Measurements from ENCODE around the gene LACTBL1.
"Not testable (repeated sequence)": the region's sequence is repeated elsewhere in the genome, so short reads cannot be mapped to it uniquely, and the experiment has no call there.

The LACTBL1 gene

DNA sequence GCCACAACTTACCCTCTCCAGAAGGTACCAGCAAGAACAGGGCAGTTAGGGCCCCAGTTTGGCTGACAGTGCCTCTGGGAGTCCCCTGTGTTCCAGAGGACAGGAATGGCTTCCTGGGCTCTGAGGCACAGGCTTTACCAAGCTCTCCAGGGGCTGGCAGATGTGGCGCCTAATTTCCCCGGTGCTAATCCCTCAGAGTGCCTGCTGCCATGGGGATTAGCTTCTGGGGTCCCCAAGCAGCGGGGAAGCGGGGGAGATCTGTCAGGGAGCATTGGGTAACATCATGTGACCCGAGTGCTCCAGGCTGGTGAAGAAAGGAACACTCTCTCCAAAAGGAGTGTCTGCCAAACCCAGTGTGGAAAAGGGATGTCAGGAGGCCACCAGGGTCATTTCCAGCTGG, at the start of gene LACTBL1:
TSS of gene LACTBL1 (minus strand) at position 107 of the 400 bp plus-strand sequence. CDS start 550 bp downstream, outside the sequence.
- no peak for DNase-seq (ENCODE audit: low read depth)

- no peak for DNase-seq (ENCODE audit: low read depth)
Measured at GRCh38 chr1:23021834-23022233, 49.2 kb upstream of the LACTBL1 start.

DNA sequence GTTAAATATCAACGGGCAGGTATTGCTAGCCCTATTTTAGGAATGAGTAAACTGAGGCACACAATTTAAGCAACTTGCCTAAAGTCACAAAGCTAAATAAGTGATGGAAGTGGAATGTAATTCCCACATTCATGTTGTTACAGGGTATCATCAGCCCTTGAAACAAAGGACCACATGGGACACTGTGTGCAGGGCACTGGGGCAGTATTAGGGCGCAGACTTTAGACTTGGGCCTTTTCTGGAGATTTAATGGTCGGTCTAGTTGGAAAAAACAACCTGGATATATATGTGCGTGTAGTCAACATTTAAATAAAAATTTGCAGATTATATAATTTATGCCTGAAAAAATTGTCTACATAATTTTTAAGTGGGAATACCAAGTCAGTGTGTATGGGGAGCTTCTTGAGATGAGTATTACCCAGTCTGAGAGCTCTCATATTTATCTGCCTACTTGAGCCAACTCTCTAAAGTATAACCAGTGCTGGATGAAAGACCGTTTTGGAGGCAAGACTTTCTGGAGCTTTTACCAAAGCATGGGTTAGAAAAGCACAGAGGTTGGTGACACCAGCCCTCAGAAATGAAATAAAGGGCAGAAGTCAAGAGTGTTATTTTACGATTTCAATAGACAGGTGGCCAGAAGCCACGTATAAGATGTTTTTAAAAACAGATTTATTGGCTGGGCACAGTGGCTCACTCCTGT, 48.2 kb upstream of the LACTBL1 start:
- no peak for DNase-seq (ENCODE audit: low read depth)

DNA sequence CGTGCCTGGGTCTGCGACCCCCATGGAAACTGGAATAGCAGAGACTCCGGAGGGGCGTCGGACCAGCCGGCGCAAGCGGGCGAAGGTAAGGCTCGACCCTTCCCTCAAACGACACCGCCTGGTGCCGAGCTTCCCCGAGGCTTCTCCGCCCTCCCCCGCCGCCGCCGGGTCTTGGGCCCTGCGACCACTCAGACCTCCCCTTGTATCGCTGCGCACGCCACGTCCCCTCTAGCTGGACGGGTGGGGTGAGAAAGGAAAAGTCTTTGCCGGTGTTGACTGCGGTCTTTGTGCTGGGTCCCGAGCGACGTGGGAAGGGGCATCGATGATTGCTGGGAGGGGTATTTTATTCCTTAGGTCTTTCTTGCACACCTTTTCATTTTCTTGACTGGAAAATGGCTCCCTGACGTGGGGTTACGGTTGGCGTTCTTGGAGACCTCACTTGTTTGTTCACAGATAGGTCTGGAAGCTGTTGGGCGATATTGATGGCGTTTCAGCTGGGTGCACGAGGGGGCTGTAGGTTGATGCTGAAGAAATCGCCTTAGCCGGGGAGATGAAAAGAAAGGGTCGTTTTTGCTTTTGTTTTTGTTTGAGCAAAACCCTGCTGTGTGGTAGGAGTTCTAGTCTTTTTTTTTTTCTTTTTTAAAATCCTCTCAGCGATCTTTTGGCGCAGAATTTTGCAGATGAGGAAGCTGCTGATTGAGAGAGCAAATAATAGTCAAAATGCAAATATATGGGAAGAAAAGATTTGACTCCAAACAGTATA, 47.4 kb upstream of the LACTBL1 start:
- DNase-seq (ENCODE audit: low read depth), result peak; percentile 11

- DNase-seq (ENCODE audit: low read depth), result peak; percentile 94
Measured at GRCh38 chr1:23019094-23019862, 46.6 kb upstream of the LACTBL1 start, which contains the start of gene KDM1A. Gene KDM1A, plus strand, starts transcription at chr1:23019468. Its CDS starts 129 bp downstream, at chr1:23019597.

DNA sequence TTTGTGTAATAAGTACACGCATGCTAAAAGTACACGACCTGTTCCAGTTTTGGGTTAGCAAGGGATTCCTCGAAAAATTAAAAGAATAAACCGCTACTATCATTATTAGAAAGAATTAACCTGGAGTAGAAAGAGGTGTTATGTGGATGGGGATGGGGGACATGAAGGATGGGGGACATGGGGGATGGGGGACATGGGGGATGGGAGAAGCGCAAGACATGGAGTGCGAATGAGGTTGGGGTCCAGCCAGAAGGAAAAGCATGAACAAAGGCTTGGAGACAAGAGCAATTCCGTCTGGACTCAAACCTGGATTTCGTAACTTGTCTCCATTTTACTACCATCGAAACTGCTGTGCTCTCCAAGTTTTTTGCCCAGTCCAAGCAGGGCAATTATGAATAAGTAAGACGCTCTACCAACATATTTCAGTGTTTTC, 46.0 kb upstream of the LACTBL1 start:
- no peak for DNase-seq (ENCODE audit: low read depth)

DNA sequence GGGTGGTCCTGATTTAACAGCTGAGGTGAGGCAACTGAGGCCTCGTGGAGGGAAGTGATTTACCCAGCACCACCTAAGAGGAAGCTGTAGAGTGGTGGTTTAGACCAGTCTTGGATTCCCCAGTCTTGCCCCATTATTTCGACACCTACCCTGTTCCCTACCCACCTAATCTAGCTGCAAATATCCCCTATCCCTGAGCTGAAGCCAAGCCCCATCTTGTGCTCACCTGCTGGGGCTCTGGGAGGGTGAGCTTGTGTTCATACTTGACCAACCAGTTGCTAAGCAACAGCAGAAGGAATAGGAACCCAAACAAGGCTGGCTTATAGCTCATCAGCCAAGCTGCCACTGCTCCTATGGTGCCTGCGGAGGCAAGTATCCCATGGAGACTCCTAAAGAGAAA, 41.0 kb upstream of the LACTBL1 start:
- no peak for DNase-seq (ENCODE audit: low read depth)

DNA sequence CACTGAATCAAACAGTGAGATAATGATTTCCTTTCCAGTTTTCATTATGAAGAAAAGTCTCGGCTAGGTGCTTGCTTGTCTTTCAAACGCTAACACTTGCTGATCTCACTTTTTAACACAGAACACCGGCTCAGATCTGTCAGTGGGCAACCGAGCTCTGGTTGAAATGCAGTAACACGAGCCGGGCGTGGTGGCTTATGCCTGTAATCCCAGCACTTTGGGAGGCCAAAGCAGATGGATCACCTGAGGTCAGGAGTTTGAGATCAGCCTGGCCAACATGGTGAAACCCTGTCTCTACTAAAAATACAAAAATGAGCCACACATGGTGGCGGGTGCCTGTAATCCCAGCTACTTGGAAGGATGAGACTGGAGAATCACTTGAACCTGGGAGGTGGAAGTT, 37.4 kb upstream of the LACTBL1 start:
- DNase-seq (ENCODE audit: low read depth), result not testable (repeated sequence)

- DNase-seq (ENCODE audit: low read depth), result no peak
Measured at GRCh38 chr1:23008901-23009300, 36.2 kb upstream of the LACTBL1 start.

DNA sequence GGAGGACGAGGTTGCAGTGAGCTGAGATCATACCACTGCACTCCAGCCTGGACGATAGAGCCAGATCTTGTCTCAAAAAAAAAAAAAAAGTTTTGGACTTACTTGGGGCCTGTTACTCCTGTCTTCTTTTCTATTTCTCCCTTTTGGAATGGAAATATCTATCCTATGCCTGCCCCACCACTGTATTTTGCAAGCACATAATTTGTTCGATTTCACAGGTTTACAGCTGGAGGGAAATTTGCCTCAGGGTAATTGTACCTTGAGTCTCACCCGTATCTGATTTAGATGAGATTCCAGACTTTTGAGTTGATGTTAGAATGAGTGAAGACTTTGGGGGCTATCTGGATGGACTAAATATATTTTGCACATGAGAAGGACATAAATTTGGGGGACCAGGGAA, 34.4 kb upstream of the LACTBL1 start:
- no peak for DNase-seq (ENCODE audit: low read depth)

DNA sequence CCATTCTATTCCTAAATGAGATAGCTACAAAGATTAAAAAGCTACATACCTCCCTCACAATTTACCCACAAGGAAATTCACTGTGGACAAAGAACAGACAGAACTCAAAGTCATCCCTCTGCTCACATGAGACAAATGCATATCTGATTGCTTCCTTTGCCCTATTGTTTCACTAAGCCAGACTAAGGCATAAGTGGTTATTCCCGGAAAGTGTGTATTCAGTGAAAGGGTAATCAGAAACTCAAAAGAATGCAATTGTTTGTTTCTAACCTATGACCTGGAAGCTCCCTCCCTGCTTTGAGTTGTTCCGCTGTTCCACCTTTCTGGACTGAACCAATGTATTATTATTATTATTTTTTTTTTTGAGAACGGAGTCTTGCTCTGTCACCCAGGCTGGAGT, 32.1 kb upstream of the LACTBL1 start:
- DNase-seq (ENCODE audit: low read depth), result not testable (repeated sequence)

DNA sequence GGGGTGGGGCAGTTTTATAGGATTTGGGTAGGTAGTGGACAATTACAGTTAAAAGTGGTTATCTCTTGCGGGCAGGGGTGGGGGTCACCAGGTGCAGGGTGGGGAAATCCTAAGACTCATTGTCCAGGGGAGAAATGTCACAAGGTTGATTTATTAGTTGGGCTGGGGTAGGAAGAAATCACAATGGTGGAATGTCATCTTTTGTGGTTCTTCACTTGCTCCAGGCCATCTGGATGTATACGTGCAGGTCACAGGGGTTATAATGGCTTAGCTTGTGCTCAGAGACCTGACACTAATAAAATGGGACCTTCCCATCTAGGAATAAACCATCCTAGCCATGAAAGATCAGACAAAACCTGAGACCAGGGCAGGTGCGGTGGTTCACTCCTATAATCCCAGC, 31.4 kb upstream of the LACTBL1 start:
- no peak for DNase-seq (ENCODE audit: low read depth)

GRCh38 chr1:23002218-23002617, 29.6 kb upstream of the LACTBL1 start:
- not testable (repeated sequence) for DNase-seq (ENCODE audit: low read depth)

GRCh38 chr1:23000133-23000532, 27.5 kb upstream of the LACTBL1 start:
- DNase-seq (ENCODE audit: low read depth), result not testable (repeated sequence)

- not testable (repeated sequence) for DNase-seq (ENCODE audit: low read depth)
Measured at GRCh38 chr1:22997528-22997927, 24.9 kb upstream of the LACTBL1 start.

GRCh38 chr1:22995774-22996173, 23.1 kb upstream of the LACTBL1 start:
- no peak for DNase-seq (ENCODE audit: low read depth)

GRCh38 chr1:22993220-22993795, 20.6 kb upstream of the LACTBL1 start:
- DNase-seq (ENCODE audit: low read depth), result not testable (repeated sequence)

DNA sequence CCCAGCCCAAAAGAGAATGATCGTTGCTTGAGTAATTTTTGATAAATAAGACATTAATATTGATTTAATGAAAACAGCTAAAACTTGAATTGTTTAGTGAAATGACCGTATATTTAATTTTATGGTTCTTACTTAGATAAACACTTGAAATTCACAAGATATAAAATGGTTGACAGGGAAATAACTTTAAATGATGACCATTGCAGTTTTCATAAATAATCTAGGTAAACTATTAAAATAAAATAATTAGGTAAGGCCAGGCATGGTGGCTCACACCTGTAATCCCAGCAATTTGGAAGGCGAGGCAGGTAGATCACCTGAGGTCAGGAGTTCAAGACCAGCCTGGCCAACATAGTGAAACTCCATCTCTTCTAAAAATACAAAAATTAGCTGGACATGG, 19.7 kb upstream of the LACTBL1 start:
- DNase-seq (ENCODE audit: low read depth), result not testable (repeated sequence)

GRCh38 chr1:22983944-22984343, 11.3 kb upstream of the LACTBL1 start:
- no peak for DNase-seq (ENCODE audit: low read depth)

DNA sequence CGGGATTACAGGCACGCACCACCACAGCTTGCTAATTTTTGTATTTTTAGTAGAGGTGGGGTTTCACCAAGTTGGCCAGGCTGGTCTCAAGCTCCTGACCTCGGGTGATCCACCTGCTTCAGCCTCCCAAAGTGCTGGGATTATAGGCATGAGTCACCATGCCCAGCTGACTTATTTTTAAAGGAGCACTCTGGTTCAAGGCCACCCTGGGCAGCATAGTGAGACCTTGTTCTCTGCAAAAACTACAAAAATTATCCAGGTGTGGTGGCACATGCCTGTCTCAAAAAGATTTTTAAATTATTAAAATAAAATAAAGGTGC, 7.8 kb upstream of the LACTBL1 start:
- not testable (repeated sequence) for DNase-seq (ENCODE audit: low read depth)

- no peak for DNase-seq (ENCODE audit: low read depth)
Measured at GRCh38 chr1:22978299-22978698, 5.6 kb upstream of the LACTBL1 start.

Data from activated T-cell treated with anti-CD3 and anti-CD28 coated beads for 48 hours (primary cell).